NCI-H2196 (cell line): Measurements from ENCODE around the gene EGFR.

Source experiments
- DNase-seq: peaks from one replicate; lab custom pipeline; 2025; ENCODE audit not compliant: unreplicated experiment; lab: John Stamatoyannopoulos, UW

Gene EGFR

GRCh38 chr7:55018361-55019190 is at the start of gene EGFR:
Gene EGFR (plus strand): TSS chr7:55019017. CDS start chr7:55019278, 261 bp downstream.
- peak; percentile 40 for DNase-seq

DNA sequence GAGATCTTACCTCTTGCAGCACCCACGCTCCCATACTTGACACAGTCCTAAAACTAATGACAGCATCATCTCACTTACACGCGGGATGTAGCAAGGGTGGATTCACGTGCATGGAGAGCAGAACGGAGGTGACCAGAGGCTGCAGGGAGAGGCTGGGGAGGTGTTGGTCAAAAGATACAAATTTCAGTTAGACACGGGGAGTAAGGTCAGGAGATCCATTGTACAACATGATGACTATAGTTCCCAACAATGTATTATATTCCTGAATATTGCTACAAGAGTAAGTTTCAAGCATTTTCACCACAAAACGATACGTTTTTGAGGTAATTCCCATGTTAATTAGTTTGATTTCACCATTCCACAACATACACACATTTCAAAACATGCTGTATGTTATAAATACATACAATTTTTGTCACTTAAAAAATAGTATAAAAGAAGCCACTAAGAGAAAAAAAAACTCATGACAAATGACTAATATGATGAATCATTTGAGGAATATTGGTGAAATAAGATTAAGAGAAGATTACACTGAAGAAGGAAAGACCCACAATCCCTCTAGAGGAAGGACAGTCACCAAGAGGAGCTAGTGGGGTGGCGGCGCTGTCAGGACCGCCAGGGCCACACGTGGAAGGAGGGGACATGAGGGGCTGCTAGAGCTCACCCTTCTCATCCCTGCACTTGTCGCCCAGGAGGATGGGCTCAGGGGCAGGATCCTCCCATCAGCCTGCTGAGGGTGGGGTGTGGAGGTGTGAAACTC is 49.4 kb upstream of the EGFR start:
- DNase-seq = no peak

DNA sequence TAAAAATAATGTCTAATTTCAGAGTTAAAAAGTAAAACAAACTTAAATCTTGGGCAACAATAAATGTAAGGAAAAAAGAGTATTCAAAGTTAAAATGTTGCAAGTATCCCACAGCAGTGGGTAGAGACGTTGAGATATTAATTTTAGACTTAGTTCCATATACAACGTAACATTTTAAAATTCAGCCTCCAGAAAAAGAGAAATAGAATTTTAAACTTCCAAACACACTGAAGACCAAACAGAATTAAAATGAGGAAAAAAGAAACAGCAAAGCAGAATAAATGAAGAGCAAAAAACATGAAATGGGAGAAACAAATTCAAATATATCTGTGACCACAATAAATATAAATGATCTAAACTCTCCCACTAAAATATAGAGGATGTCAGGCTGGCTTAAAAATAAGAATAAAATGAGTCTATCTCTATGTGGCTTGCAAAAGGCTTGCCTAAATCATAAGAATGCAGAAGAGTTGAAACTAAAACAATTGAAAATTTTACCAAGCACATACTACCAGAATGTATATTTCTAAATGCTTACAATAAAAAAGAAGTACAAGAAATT is 46.0 kb upstream of the EGFR start:
- no peak for DNase-seq

DNA sequence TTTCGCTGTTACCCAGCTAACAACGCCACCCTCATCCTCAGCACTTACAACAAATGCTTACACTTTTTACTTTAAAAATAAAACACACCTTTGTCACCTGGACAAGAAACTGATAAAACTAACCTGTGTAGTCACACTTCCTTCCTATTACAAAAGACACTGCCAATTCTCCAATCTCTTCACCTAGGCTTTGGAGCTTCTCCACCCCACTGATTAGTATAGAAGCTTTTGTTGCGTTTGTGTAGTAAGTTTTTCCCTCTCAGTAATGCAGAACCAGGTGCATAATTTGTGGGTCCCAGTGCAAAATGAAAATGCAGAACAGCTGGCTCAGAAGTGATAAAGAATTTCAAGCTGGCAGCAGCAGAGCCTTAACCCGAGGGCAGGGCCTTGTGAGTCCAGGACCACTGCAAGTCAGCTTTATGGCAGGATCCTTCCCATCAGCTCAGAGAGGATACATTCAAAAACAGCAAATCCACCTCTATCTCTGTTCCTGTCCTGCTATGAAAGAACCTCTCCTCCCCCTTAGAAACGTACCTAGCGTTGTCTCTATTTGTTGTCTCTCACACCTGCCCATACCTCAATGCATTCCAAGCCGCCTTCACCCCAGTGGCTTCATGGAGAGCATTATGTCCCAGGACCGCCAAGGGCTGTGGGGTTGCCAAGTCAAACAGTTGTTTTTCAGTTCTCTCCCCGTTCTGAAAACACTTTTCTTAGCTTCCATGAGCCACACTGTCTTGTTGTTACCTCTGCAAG is 40.3 kb upstream of the EGFR start:
- DNase-seq = no peak

- DNase-seq = no peak
Observed at GRCh38 chr7:54980521-54980920, 38.3 kb upstream of the EGFR start.

- DNase-seq = no peak
Observed at GRCh38 chr7:54981913-54982312, 36.9 kb upstream of the EGFR start.

GRCh38 chr7:54985426-54986330 is 33.1 kb upstream of the EGFR start:
- no peak for DNase-seq

DNA sequence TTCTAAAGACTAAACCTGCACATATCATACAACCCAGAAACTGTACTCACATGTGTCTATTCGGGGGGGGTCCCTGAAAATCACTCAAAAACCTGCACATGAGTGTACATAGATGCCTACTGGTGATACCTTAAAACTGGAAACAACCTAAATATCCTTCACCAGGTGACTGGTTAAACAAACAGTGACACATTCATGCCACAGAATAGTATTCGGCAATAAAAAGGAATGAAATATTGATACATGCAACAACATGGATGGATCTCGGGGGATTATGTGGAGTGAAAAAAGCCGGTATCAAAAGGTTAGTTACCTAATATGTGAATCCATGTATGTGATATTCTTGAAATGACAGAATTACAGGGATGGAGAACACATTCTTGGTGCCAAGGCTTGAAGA is 32.1 kb upstream of the EGFR start:
- no peak for DNase-seq

DNA sequence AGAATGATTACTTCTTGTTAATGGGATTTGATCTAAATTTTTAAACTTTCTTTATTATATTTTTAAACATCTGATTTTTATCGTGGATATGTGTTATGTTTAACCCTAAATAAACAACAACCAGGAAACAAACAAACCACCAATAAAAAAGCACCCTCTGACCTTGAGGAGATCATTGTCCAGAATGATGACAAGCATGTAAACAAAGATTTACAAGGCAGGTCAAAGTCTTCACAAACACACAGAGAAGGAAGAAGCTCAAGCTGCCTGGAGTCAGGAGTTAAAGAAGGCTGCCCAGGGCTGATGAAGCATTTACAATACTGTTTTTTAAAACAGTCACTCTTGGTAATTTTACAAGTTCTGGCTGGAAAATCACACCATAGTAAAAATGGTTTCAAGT is 31.0 kb upstream of the EGFR start:
- DNase-seq = no peak

DNA sequence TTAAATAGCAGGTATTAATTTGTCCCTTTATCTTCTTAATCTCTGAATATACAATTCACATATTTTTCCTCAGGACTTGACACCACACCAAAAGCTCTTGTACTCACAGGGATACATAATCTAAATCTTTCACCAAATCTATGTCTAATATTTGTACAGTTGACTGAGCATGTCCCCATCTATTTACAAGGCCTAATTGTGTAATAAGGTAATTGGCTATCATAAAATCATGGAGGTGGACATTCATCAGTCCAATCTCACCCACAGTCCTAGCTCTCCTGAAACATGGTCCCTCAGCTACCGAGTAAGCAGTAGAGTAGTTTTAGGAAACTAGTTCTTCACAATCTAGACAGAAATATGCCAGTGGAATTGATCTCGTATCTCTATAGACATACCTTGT is 30.3 kb upstream of the EGFR start:
- no peak for DNase-seq

- DNase-seq = no peak
Observed at GRCh38 chr7:54989453-54990225, 29.2 kb upstream of the EGFR start.

DNA sequence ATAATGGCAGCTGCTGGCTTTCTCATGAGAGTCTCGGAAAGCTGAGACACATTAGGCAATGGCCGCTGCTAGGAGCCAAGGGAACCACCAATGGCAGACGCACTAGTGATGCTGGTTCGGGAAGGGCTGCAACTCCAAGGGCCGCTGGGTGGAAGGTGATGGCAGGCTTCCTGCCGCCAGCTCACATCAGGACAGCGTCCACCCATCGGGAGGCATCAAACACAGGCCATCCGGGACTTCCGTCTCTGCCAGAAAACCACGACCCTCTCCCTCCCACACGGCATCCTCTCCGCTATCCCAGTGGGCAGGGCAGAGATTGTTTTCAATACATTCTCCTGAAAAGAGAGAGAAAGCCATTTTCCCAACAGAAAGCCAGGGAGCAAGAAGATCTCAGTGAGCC is 27.5 kb upstream of the EGFR start:
- no peak for DNase-seq

DNA sequence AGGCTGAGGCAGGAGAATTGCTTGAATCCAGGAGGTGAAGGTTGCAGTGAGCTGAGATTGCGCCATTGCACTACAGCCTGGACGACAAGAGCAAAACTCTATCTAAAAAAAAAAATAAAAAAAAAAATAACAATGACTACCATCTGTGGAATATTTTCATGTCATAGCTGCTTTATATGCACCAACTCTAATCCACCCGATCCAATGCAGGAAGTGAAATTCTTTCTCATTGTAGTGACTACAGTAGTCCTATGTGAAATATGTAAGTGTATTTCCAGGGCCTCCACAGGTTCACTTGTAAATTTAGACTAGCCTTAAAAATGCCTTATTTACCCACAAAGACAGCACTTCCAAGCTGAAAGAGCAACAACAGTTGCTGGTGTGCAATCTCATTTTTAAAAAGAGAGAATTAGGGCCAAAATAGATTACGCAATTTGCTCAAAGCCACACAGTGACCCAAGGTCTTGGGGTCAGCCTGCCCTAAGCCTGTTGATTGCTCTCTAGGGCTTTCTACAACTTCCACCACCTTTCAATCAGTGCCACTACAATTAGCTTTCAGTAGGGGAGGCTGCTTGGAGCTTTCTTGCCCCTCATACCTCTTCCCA is 25.8 kb upstream of the EGFR start:
- no peak for DNase-seq

GRCh38 chr7:54995166-54995565 is 23.7 kb upstream of the EGFR start:
- no peak for DNase-seq

GRCh38 chr7:54995610-54996363 is 23.0 kb upstream of the EGFR start:
- DNase-seq = no peak

DNA sequence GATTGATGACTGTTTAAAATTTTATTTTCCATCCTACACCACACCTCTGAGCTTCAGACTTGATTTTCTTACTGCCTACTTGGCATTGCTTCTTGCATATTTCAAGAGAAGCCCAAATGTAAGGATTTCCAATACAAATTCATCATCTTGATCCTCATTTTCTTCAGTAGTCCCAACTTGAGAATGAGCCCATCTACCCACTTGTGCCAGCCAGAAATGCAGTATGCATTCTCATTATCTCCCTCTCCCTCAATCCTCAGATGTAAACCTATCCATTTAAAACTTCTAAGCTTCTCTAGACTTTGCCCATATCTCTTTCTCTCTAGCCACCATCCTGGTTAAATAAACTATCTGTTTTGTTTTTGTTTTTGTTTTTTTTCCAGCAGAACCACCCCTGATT is 22.4 kb upstream of the EGFR start:
- DNase-seq = no peak

- DNase-seq = no peak
Observed at GRCh38 chr7:55004579-55004978, 14.2 kb upstream of the EGFR start.

- DNase-seq = no peak
Observed at GRCh38 chr7:55005241-55005851, 13.5 kb upstream of the EGFR start.
